HG03565 (cell line): ENCODE data around the gene GRAP.

Source experiments
- ATAC-seq: cut with Tn5 transposase; IDR thresholded peaks from one replicate; pipeline ENCODE4 v1.9.1; 2021; ENCODE audit warnings: mild to moderate bottlenecking, moderate library complexity; ENCODE audit not compliant: unreplicated experiment

The GRAP gene

DNA sequence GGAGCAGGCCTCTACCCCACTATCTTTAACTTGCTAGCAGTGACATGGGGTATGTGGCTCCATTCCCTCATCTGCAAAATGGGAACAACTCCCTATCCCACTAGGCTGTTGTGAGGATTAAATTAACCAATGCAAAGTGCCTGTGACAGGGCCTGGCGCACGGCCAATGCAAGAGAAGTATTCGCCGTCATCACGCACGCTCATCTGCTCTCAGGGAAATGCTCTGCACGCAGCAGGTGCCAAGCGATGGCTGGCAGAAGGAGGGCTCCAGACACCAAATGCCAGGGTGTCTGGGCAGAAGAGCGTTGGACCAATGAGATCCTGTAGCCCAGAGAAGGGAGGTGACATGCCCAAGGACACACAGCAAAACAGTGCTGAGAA, 59.5 kb downstream of the GRAP start:
- no peak for ATAC-seq

- no peak for ATAC-seq
These were observed 60.1 kb downstream of the GRAP start for GRCh38 chr17:18986541-18987229.

- no peak for ATAC-seq
These were observed 61.3 kb downstream of the GRAP start for GRCh38 chr17:18985475-18985874.

DNA sequence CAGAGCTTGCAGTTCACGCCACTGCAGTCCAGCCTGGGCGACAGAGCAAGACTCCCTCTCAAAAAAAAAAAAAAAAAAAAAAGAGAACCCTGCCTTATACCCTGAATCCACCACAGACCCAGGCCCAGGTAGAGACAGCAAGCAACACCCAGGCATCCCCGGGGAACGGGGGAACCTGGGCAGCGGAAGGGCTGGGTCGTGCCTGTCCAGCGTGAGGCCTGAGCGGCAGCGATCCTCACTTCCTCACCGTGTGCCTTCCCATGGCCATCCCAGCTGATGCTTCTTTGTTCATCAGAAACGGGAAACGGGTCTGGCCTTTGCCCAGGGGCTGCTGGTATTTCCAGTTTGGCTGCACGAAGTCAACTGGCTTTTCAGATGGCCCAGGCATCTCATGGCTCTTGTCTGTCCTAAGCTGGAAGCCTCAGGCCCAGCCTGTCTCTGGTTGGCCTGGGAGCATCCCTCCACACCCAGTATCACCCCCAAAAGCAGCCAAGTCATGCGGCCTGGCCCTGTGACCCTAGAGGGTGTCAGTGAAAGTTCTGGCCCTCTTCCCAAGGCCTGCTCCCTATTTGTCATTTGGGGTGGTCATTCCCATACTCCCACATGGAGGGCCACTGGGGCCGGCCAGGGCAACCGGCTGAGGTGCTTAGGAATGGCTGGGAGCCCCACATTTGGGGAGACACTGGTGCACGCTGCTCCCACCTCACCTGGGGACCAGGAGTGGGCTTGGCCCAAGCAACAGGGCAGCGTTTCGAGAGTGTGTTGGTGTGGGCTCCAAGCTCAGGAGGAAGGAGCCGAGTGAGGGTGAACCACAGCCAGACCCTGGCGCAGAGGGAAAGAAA, 62.3 kb downstream of the GRAP start:
- ATAC-seq: no peak

- ATAC-seq: no peak
These were observed 64.9 kb downstream of the GRAP start for GRCh38 chr17:18981642-18982424.

DNA sequence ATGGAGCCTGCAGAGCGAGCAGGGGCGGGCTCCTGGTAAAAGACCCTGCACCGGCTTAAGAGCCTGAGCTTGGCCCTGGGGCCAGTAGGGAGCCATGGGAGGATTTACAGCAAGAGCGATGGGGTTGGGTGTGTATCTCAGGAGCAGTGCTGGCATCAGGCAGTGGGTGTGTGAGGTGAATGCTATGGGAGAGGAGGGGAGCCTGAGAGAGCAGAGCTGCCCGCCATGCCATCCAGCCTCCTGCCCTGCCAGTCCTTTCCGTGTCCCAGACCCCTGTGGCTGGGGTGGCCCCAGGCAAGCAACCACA, 65.5 kb downstream of the GRAP start:
- no peak for ATAC-seq

DNA sequence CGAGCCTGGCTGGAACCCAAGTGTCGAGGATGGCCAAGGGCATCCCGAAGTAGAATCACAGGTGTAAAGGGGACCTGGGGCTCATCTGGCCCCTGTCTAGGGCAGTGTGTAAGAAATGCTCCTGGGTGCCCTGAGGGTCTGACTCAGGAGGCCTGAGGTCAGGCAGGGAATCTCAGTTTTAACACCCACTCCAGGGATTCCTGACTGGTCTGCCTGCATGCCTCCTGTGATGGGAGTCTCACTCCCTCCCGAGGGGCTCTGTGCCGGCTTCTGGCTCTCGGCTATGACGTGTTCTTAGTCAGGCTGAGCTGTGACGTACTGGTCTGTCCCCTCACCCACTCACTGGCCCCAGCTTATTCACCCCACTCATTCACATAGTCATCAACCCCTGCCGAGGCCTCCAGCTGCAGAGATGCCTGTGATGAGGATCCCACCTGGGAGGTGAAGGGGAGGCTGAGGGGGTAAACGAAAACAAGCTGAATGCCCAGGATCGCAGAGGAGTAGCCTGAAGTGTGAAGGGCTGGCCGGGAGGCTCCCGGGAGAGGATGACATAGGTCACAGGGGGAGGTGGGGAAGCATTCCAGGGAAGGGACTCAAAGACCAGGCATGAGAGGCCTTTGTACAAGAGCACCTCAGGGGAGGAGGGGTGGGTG, 65.9 kb downstream of the GRAP start:
- no peak for ATAC-seq

- no peak for ATAC-seq
These were observed 68.1 kb downstream of the GRAP start for GRCh38 chr17:18978655-18979054.

- ATAC-seq: no peak
These were observed 68.7 kb downstream of the GRAP start for GRCh38 chr17:18978050-18978449.

DNA sequence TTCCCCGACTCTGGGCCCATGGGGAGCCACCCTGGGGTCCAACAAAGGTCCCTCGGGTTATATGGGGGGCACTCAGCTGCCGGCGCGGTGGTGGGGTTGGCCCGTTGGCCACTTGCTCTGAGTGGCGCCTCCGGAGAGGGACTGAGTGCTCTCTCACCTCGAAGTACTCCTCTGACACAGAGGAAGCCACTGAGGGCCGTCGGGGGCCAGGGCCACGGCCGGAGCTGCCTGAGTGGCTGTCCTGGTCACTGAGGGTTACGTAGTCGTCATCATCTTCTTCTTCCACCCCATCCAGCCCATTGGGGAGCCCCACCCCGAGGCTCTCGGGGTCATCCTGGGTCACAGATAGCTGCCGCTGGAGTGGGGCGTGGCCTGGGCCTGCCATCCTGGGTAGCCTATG, 69.1 kb downstream of the GRAP start:
- ATAC-seq: no peak

DNA sequence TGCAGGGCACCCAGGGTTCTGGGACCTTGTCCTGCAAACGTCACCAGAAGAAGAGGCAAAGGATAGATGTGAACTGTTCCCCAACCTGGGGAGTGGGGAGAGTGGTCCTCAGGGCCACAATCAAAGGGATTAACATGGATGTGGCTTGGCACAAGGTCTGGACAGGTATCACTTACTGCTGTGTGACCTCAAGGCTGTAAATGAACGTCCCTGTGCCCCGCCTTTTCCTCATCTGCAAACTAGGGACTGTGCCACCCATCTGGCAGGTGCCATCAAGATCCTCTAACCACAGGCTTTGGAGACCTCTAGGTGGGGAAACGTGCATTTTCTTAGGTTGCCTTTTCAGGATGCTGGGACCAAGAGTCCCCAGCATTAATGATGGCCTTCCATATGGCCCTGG, 69.7 kb downstream of the GRAP start:
- no peak for ATAC-seq

- no peak for ATAC-seq
These were observed 70.6 kb downstream of the GRAP start for GRCh38 chr17:18976201-18976600.

DNA sequence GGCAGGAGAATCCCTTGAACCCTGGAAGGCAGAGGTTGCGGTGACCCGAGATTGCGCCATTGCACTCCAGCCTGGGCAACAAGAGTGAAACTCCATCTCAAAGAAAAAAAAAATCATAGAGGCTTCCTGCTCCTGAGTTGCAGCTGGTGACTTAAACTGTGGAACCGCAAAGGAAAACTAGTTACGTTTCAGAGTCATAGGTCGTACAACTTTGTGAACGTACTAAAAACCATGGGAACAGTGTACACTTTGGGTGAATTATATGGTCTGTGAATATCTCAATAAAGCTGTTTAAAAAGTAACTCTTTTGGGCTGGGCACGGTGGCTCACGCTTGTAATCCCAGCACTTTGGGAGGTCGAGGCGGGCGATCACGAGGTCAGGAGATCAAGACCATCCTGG, 71.2 kb downstream of the GRAP start:
- ATAC-seq: no peak

GRCh38 chr17:18974407-18975149, 72.2 kb downstream of the GRAP start:
- no peak for ATAC-seq

GRCh38 chr17:18971801-18972200, 75.0 kb downstream of the GRAP start:
- no peak for ATAC-seq
